GM15510 (cell line): Measurements from ENCODE around the gene UGT1A8.
"Not testable (repeated sequence)": the region's sequence is repeated elsewhere in the genome, so short reads cannot be mapped to it uniquely, and the experiment has no call there.

Experiments used
- POLR2A ChIP-seq: IDR thresholded peaks from 3 replicates; pipeline ENCODE4 v1.6.1; 2011; ENCODE audit warnings: borderline replicate concordance; ENCODE audit not compliant: insufficient read length; ENCODE audit errors: extremely low read depth

The UGT1A8 gene

DNA sequence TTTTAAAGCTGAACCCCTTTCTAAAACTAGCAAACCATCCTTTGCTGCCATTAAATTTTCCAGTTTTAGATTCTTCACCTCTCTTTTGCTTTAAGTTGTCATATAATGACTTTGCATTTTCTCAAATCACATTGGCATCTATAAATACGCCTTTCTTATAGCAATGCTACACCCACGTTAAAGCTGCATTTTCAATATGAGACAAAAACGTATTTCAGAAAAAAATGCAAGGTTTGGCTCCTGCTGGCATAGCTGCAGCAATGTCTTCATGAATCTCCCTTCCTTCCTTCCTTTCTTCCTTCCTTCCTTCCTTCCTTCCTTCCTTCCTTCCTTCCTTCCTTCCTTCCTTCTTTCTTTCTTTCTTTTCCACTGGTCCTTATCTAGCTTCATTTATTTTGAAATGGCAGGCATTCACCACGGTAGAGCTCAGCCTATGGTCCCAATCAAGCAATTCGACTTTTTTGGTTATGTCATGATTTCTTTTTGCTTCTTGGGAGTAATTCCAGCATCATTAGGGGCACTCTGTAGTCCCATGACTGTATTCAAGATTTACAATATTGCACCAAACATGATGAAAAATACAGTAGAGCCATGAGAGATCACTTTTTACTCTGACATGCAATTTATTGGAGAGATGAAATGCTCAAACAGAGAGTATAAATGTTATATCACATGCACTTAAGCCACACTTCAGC is 10.0 kb downstream of the UGT1A8 start:
- TF ChIP-seq POLR2A, result no peak

DNA sequence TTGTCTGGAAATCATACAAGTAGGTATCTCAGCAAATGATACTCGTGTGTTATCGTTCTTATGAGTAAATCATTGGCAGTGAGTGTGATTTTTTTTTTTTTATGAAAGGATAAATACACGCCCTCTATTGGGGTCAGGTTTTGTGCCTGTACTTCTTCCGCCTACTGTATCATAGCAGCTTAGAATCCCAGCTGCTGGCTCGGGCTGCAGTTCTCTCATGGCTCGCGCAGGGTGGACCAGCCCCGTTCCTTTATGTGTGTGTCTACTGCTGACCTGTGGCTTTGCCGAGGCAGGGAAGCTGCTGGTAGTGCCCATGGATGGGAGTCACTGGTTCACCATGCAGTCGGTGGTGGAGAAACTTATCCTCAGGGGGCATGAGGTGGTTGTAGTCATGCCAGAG is 18.9 kb downstream of the UGT1A8 start, which contains the start of gene UGT1A10:
TSS of gene UGT1A10 (plus strand) at position 143 of the 400 bp plus-strand sequence. CDS start at position 218, 75 bp downstream.
- TF ChIP-seq POLR2A, result not testable (repeated sequence)

DNA sequence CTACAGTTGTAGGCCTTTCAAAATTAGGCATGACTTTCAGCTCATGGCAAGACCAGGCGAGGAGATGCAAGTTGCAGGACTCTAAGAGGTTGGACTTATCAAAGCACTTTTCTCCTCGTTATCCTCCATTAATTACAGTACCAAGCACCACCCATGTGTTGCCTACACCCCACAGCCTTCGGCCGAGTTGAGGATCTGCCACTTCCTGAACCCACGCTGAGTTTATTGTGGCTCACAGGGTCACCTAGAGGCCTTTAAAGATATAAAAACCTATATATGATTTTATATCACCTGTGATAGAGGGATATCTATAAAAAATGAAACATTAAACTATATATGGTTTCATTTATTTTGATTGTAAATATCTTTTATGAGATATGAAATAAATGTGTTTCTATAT is 21.4 kb downstream of the UGT1A8 start:
- no peak for TF ChIP-seq POLR2A

GRCh38 chr2:233639860-233640259 is 22.4 kb downstream of the UGT1A8 start:
- TF ChIP-seq POLR2A, result no peak

- TF ChIP-seq POLR2A, result no peak
Measured at GRCh38 chr2:233643128-233643527, 25.7 kb downstream of the UGT1A8 start.

DNA sequence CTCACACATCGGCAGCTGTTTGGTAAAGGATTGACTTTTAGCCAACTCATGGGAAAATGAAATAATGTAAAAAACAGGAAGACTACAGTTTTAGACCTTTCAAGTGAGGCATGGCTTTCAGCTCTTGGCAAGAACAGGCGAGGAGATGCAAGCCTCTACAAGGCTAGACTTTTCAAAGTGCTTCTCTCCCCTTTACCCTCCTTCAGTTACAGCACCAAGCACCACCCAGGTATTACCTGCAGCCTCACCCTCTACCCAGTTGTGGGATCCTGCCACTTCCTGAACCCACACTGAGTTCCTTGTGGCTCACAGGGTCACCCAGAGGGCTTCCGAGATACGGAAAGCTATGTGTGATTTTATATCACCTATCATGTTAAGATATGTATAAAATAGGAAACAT is 33.5 kb downstream of the UGT1A8 start:
- no peak for TF ChIP-seq POLR2A

- no peak for TF ChIP-seq POLR2A
Measured at GRCh38 chr2:233651430-233651829, 34.0 kb downstream of the UGT1A8 start.

DNA sequence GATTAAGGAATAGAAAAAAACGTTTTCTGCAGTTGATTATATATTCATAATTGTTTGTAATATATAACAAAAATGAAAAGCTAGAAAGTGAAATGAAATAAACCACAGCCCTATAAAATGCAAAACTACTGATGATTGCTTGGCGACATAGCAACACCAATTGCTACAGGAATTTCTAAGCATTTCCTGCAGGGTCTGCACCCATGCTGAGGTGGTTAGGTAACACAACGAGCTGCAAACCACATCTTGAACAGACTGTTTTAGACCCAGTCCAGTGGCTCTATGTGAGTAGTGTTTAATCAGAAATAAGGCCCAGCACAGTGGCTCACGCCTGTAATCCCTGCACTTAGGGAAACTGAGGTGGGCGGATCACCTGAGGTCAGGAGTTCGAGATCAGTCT is 37.1 kb downstream of the UGT1A8 start:
- no peak for TF ChIP-seq POLR2A

GRCh38 chr2:233655043-233655442 is 37.6 kb downstream of the UGT1A8 start:
- no peak for TF ChIP-seq POLR2A

GRCh38 chr2:233656443-233656842 is 39.0 kb downstream of the UGT1A8 start:
- no peak for TF ChIP-seq POLR2A

DNA sequence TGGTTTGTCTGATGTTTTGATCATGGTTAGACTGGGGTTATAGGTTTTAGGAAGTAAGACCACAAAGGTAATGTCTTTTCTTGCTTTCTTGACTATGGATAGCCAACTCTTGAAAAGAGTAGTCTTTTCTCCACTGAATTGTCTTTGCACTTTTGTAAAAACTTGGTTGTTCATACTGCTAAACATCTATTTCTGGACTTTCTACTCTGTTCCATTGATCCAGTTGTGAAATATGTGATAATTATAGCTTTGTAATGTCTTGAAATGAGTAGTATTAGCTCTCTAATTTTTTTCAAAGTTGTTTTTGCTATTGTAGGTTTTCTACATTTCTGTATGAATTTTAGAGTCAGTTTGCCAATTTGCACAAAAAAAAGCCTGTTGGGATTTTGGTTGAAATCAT is 41.2 kb downstream of the UGT1A8 start:
- TF ChIP-seq POLR2A, result no peak

GRCh38 chr2:233663911-233664310 is 46.5 kb downstream of the UGT1A8 start:
- TF ChIP-seq POLR2A, result no peak

GRCh38 chr2:233668605-233669260 is 51.3 kb downstream of the UGT1A8 start:
- TF ChIP-seq POLR2A, result no peak

GRCh38 chr2:233671290-233672161 is 54.1 kb downstream of the UGT1A8 start, which contains the start of gene UGT1A9:
Gene UGT1A9 (plus strand): TSS chr2:233671898. CDS start chr2:233671935, 37 bp downstream.
- no peak for TF ChIP-seq POLR2A

- TF ChIP-seq POLR2A, result no peak
Measured at GRCh38 chr2:233672886-233673285, 55.5 kb downstream of the UGT1A8 start.
